GM18861 (cell line): Measurements from ENCODE around the gene DNAAF3.
"Not testable (repeated sequence)": the region's sequence is repeated elsewhere in the genome, so short reads cannot be mapped to it uniquely, and the experiment has no call there.

Experiments
- ATAC-seq: cut with Tn5 transposase; IDR thresholded peaks from one replicate; pipeline ENCODE4 v1.9.1; 2021; ENCODE audit not compliant: unreplicated experiment

Gene DNAAF3

GRCh38 chr19:55155784-55156183 lies 10.6 kb downstream of the DNAAF3 start:
- ATAC-seq, result not testable (repeated sequence)

- no peak for ATAC-seq
These were observed 12.7 kb downstream of the DNAAF3 start for GRCh38 chr19:55153652-55154264.

GRCh38 chr19:55152017-55152416 lies 14.4 kb downstream of the DNAAF3 start:
- ATAC-seq, result no peak

DNA sequence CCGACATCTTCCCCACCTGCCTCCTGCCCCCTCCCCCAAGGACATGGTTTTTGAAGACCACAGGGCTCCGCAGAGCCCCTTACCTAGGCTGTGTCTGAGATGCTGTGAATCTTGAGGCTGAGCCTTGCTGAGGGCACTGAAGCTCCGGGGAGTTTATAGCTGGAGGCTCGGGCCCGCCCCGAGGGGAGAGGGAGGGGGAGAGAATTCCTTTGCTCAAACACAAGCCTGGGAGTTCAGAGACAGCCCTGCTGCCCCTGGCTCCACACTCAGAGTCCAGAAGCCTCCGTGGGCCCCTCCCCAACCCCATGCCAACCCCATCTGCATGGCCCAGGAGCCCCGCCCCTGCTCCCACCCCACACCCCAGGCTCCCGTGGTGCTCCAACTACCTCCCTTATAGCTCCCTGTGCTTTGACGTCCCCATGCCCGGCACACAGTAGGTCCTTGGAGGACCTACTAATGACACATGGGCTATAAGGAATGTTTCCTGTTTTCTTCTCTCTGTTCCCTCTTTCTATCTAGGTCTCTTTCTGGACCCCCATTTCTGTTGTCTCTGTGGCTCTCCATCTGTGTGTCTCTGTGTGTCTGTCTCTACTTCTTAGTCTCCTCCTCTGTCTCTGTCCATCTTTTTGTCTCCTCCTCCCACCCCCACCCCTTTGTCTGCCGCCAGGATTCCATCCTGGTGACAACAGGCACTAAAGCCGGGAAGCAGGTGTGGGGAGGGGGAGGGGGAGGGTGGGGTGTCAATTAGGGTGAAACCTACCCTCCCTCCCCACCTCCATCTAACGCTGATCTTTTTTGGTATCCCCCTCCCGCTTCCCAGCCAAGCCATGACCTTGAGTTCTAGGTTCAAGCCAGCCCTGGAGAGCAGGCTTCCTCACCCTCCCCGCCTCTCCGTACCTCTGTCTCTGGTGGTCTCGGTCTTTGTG lies 17.1 kb downstream of the DNAAF3 start, which contains the start of gene TNNT1:
TSS of gene TNNT1 (minus strand) at position 129 of the 926 bp plus-strand sequence. CDS start 2,049 bp downstream, outside the sequence.
- ATAC-seq, result no peak

DNA sequence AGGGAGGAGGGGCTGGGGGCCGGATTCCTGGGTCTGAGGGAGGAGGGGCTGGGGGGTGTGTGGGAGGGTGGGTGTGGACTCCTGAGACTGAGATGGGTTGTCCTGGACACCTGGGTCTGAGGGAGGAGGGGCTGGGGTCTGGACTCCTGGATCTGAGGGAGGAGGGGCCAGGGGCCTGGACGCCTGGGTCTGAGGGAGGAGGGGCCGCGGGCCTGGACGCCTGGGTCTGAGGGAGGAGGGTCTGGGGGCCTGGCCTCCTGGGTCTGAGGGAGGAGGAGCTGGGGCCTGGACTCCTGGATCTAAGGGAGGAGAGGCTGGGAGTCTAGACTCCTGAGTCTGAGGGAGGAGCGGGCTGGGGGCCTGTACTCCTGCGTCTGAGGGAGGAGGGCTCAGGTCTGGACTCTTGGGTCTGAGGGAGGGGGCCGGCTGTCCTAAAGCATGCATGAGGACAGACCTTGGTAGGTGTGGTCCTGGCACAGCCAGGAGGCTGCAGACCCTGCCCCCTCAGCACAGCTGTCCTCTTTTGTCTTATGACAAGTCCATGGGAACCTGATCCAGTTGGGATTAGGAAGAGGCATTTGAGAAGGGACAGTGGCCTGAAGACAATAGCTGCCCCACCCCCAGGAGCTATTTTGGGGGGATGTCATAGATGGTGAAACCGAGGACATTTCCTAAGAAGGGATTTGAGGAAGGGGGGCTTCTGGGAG lies 18.7 kb downstream of the DNAAF3 start:
- ATAC-seq, result no peak

DNA sequence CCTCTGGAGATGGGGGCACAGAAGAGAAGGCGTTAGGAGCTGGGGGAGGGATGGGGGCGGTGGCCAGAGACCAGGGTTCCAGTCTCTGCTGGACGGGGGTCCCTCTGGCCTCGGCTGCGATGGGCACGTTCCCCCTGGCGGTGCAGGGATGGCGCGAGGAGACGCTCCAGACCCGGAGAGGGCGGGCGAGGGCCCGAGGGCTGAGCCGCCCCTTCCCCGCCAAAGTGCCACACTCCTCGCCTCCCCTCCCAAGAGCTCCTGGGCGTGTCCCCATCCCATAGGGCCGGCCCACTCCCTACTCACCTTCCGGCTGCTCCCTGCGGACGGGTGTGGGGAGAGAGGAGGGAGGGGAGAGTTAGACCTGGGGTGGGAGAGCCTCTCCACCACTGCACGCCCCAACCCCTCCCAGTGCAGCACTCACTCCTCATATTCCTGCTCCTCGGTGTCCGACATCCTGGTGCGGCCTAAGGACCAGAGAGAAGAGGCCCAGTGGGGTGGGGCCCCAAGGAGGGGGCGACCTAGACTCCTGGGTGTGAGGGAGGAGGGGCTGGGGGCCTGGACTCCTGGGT lies 19.6 kb downstream of the DNAAF3 start:
- no peak for ATAC-seq

- ATAC-seq, result no peak
These were observed 20.2 kb downstream of the DNAAF3 start for GRCh38 chr19:55146078-55146704.

GRCh38 chr19:55145232-55145631 lies 21.2 kb downstream of the DNAAF3 start:
- no peak for ATAC-seq

DNA sequence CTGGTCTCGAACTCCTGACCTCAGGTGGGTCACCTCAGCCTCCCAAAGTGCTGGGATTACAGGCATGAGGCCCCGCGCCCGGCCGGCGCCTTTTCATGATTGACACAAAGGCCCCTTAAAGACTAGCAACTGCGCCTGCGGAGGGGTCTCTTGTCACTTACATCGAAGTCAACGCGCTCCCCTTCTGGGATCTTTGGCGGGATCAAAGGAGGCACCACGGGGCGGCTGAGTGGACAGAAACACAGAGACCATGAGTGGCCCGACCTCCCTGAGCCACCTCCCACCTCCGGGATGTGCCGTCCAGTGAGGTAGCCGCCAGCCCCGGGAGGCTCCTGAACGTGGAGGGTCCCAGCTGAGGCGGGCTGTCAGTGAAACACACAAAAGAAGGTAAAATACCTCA lies 24.7 kb downstream of the DNAAF3 start:
- ATAC-seq, result no peak

DNA sequence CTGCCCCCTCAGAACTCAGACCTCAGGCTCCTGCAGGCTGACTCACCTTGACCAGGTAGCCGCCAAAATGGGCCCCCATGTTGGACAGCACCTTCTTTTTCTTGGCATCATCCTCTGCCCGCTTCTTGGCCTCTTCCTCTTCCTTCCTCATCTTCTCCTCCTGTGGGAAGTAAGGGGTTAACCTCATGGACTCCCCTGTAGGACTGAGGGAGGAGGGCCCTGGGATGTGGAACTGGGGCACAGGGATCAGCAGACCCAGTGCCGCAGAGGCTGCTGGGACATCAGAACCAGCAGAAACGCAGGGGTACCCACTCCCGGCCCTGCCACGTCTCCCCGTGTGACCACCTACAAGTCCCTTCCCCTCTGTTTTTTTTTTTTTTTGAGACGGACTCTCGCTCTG lies 28.5 kb downstream of the DNAAF3 start:
- no peak for ATAC-seq

- no peak for ATAC-seq
These were observed 29.9 kb downstream of the DNAAF3 start for GRCh38 chr19:55136399-55137102.

GRCh38 chr19:55134736-55135135 lies 31.7 kb downstream of the DNAAF3 start:
- no peak for ATAC-seq

DNA sequence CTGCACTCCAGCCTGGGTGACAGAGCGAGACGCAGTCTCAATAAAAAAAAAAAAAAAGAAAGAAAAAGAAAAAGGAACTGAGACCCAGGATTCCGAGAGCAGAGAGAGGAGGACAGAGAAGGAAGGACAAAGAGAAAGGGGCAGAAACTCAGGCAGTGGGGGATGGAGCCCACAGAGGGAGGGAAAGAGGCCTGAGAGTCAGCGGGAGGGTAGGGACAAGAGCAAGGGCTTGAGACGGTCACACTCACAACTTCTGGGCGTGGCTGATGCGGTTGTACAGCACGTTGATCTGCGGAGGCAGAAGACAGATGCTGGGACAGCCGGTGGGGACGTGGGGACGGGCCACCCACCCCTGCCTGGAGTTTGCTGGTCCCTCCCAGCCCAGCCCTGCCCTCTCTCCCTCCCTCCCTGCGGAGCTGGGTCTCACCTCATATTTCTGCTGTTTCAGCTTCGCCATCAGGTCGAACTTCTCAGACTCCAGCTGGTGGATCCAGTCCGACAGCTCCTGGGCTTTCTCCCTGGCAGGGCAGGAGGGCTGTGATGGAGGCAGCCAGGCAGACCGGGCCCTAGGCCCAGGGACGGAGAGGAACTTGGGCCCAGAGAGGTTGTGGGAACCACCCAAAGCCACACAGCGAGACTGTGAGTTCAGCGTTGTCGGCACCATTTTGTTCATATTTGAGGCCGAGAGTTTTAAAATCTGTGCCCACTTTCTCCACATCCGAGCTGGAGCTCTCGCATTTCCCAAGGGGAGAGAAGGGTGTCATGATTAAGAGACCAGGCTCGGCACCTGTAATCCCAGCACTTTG lies 32.6 kb downstream of the DNAAF3 start:
- ATAC-seq, result no peak

- no peak for ATAC-seq
These were observed 33.8 kb downstream of the DNAAF3 start for GRCh38 chr19:55132453-55133129.

DNA sequence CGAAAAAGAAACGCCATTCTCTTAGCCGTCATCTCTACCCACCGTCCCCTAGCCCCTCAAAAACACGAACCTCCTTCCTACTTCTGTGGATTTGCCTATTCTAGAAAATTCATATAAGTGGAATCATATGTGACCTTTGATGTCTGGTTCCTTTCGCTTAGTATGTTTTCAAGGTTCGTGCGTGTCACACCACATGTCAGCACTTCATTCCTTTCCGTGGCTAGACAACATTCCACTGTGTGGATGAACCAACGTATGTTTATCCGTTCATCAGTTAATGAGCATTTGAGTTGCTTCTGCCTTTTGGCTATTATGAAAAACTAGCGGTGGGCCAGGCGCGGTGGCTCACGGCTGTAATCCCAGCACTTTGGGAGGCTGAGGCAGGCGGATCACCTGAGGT lies 35.0 kb downstream of the DNAAF3 start:
- ATAC-seq, result no peak

DNA sequence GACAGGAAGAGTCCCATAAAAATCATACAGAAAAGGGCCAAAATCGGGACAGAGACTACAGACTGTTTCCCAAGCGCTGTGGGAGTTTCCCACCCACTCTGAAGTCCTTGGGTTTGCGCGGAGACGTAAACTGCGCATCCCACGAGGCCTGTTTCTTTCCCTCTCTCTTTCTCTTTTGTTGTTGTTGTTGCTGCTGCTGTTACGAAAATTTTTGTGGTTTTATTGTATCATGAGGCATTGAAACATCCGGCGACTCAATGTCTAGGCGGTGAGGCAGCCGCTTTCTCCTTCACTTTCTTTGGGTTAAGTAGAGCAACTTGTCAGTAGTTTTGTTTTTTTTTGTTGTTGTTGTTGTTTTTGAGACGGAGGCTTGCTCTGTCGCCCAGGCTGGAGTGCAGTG lies 47.4 kb downstream of the DNAAF3 start:
- no peak for ATAC-seq

DNA sequence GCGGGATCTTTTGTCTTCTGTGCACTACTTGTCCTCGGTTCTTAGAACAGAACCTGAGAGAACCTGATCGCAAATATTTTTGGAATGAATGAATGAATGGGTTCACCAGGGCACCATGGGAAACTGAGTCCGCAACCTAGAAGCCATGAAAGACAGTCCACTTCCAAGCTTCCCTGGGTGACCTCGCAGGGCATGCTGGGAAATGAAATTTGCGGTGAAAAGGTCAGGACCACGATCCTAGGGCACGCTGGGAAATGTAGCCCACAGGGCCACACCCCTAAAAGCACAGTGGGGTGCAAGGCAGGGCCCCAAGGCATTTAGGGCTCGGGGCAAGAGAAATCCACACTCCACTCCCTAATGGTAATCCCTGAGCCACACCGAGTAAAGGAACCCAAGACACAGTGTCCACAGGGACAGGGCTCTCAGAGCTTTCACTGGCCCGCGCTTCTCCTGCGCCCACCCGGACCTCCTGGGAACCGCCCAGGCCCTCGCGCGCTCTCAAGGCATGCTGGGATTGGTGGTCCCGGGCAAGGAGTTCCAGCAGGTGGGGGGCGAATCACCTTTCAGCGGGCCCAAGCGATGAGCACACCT lies 47.9 kb downstream of the DNAAF3 start:
- no peak for ATAC-seq

DNA sequence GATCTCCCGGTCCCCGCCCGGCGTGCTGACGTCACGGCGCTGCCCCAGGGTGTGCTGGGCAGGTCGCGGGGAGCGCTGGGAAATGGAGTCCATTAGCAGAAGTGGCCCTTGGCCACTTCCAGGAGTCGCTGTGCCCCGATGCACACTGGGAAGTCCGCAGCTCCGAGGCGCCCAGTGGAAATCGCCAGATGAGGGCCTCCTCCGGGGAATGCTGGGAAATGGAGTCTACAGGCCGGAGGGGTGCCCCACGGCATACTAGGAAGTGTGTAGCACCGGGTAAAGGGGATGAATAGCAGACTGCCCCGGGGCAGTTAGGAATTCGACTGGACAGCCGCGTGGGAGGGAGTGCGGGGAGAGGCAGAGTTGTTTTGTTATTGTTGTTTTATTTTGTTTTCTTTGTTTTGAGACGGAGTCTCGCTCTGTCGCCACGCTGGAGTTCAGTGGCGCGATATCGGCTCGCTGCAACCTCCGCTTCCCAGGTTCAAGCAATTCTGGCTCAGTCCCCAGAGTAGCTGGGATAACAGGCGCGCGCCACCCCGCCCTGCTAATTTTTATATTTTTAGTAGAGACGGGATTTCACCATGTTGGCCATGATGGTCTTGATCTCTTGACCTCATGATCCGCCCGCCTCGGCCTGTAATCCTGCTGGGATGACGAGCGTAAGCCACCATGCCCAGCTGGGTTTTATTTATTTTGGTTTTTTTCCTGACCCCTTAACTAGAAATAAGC lies 48.6 kb downstream of the DNAAF3 start:
- ATAC-seq, result peak; percentile 82
